ENCODE results near the gene GTPBP1.
A peak's percentile ranks its signal among the peaks of the same experiment; 100 is the strongest.

The GTPBP1 gene

GRCh38 chr22:38753948-38754750, 48.4 kb downstream of the GTPBP1 start:
- Mint-ChIP-seq H3K36me3 (peaks cover 43% of the 10 kb centered on the region), H3K9me3 (no peaks in the 10 kb centered on the region), H3K27ac (peak overlapping the region; percentile 99), H3K4me3 (peak overlapping the region; percentile 94), H3K27me3 (no peaks in the 10 kb centered on the region), H3K4me1 (peaks cover 91% of the 10 kb centered on the region)
- no peak for ATAC-seq

GRCh38 chr22:38754751-38755154, 49.0 kb downstream of the GTPBP1 start:
- ATAC-seq = no peak
- Mint-ChIP-seq H3K9me3 (no peaks in the 10 kb centered on the region), H3K4me3 (peak overlapping the region; percentile 94), H3K27ac (peak overlapping the region; percentile 99), H3K36me3 (peaks cover 37% of the 10 kb centered on the region), H3K4me1 (peaks cover 88% of the 10 kb centered on the region), H3K27me3 (no peaks in the 10 kb centered on the region)

GRCh38 chr22:38755155-38755910, 49.6 kb downstream of the GTPBP1 start:
- Mint-ChIP-seq H3K27me3 (no peaks in the 10 kb centered on the region), H3K4me1 (peaks cover 82% of the 10 kb centered on the region), H3K9me3 (no peaks in the 10 kb centered on the region), H3K27ac (peak overlapping the region; percentile 99), H3K4me3 (peak overlapping the region; percentile 94), H3K36me3 (peaks cover 32% of the 10 kb centered on the region)
- peak; percentile 66 for ATAC-seq

GRCh38 chr22:38755911-38756532, 50.3 kb downstream of the GTPBP1 start, which contains the start of gene SUN2:
Gene SUN2, minus strand, starts transcription at chr22:38755998. Its CDS starts 3,370 bp downstream, at chr22:38752628.
- peak; percentile 88 for ATAC-seq
- H3K4me1 Mint-ChIP-seq = peaks cover 75% of the 10 kb centered on the region
- peak within 1 kb of the TSS; percentile 99 for H3K27ac Mint-ChIP-seq
- peak within 1 kb of the TSS; percentile 94 for H3K4me3 Mint-ChIP-seq
- H3K27me3 Mint-ChIP-seq = no peaks in the 10 kb centered on the region
- no peaks in the 10 kb centered on the region for H3K9me3 Mint-ChIP-seq
- peaks cover 27% of the 10 kb centered on the region for H3K36me3 Mint-ChIP-seq

- H3K36me3 Mint-ChIP-seq = peaks cover 18% of the 10 kb centered on the region
- no peaks in the 10 kb centered on the region for H3K27me3 Mint-ChIP-seq
- peak overlapping the region; percentile 91 for H3K4me3 Mint-ChIP-seq
- ATAC-seq = no peak
- peak overlapping the region; percentile 99 for H3K27ac Mint-ChIP-seq
- peaks cover 67% of the 10 kb centered on the region for H3K4me1 Mint-ChIP-seq
- no peaks in the 10 kb centered on the region for H3K9me3 Mint-ChIP-seq
Observed at GRCh38 chr22:38756711-38757463, 51.1 kb downstream of the GTPBP1 start.

- Mint-ChIP-seq H3K9me3 (no peaks in the 10 kb centered on the region), H3K4me3 (peak overlapping the region; percentile 91), H3K4me1 (peaks cover 61% of the 10 kb centered on the region), H3K36me3 (peaks cover 13% of the 10 kb centered on the region), H3K27ac (peak overlapping the region; percentile 99), H3K27me3 (no peaks in the 10 kb centered on the region)
- no peak for ATAC-seq
Observed at GRCh38 chr22:38757464-38757757, 51.7 kb downstream of the GTPBP1 start.

- Mint-ChIP-seq H3K27ac (peak overlapping the region; percentile 99), H3K4me1 (peaks cover 51% of the 10 kb centered on the region)
Observed at GRCh38 chr22:38758276-38758945, 52.7 kb downstream of the GTPBP1 start.

GRCh38 chr22:38759005-38759404, 53.3 kb downstream of the GTPBP1 start:
- H3K36me3 Mint-ChIP-seq = no peaks in the 10 kb centered on the region
- H3K27ac Mint-ChIP-seq = peak overlapping the region; percentile 99
- H3K4me3 Mint-ChIP-seq = no peak overlapping the region
- H3K27me3 Mint-ChIP-seq = no peaks in the 10 kb centered on the region
- H3K9me3 Mint-ChIP-seq = no peaks in the 10 kb centered on the region
- ATAC-seq = no peak
- peaks cover 45% of the 10 kb centered on the region for H3K4me1 Mint-ChIP-seq

More at GRCh38 chr22:38758276-38758945, 52.7 kb downstream of the GTPBP1 start:
- Mint-ChIP-seq H3K27me3 (no peaks in the 10 kb centered on the region), H3K36me3 (peaks cover 3% of the 10 kb centered on the region), H3K9me3 (no peaks in the 10 kb centered on the region), H3K4me3 (no peak overlapping the region)
- ATAC-seq = no peak

- H3K4me1 Mint-ChIP-seq = peaks cover 32% of the 10 kb centered on the region
- peak overlapping the region; percentile 6 for H3K4me3 Mint-ChIP-seq
- peak; percentile 52 for ATAC-seq
- no peak overlapping the region for H3K27ac Mint-ChIP-seq
- no peaks in the 10 kb centered on the region for H3K36me3 Mint-ChIP-seq
- H3K9me3 Mint-ChIP-seq = no peaks in the 10 kb centered on the region
- no peaks in the 10 kb centered on the region for H3K27me3 Mint-ChIP-seq
Observed at GRCh38 chr22:38760477-38761201, 54.9 kb downstream of the GTPBP1 start.

- no peaks in the 10 kb centered on the region for H3K36me3 Mint-ChIP-seq
- no peaks in the 10 kb centered on the region for H3K27me3 Mint-ChIP-seq
- peak; percentile 59 for ATAC-seq
- H3K4me3 Mint-ChIP-seq = no peak overlapping the region
- no peak overlapping the region for H3K27ac Mint-ChIP-seq
- no peaks in the 10 kb centered on the region for H3K9me3 Mint-ChIP-seq
- peaks cover 35% of the 10 kb centered on the region for H3K4me1 Mint-ChIP-seq
Observed at GRCh38 chr22:38761202-38762162, 55.7 kb downstream of the GTPBP1 start.

- peaks cover 25% of the 10 kb centered on the region for H3K4me1 Mint-ChIP-seq
- no peak for ATAC-seq
- no peak overlapping the region for H3K27ac Mint-ChIP-seq
- H3K27me3 Mint-ChIP-seq = no peaks in the 10 kb centered on the region
- no peaks in the 10 kb centered on the region for H3K36me3 Mint-ChIP-seq
- no peak overlapping the region for H3K4me3 Mint-ChIP-seq
- H3K9me3 Mint-ChIP-seq = no peaks in the 10 kb centered on the region
Observed at GRCh38 chr22:38762551-38762983, 56.8 kb downstream of the GTPBP1 start.

GRCh38 chr22:38766076-38766777, 60.5 kb downstream of the GTPBP1 start:
- Mint-ChIP-seq H3K4me1 (peaks cover 13% of the 10 kb centered on the region), H3K9me3 (no peaks in the 10 kb centered on the region), H3K27me3 (no peaks in the 10 kb centered on the region), H3K27ac (no peak overlapping the region), H3K36me3 (no peaks in the 10 kb centered on the region), H3K4me3 (no peak overlapping the region)
- ATAC-seq = no peak

Measured in stimulated activated memory B cell treated with anti-CD40 and anti-IgM and Interleukin-4, amounts not matched to agents 10 μg/mL and 1 μg/mL and 100 μg/mL, for 72 hours (primary cell).